HepG2 (cell line): ENCODE results near the gene NRIP2.

Source experiments
- CHD2 ChIP-seq: IDR thresholded peaks from 2 replicates; pipeline ENCODE4 v1.6.1; 2011; ENCODE audit warnings: low read depth, low read length, improper control_type of control experiment
- CTCF ChIP-seq: sonication (generic); formaldehyde crosslinking; IDR thresholded peaks from 2 replicates; pipeline ENCODE4 v1.5.0; 2020; ENCODE audit warnings: mild to moderate bottlenecking, missing genetic modification reagents, moderate library complexity
- HNRNPH1 ChIP-seq: fragments of 200-400 bp; formaldehyde crosslinking; optimal IDR thresholded peaks from 2 replicates; pipeline ENCODE3; 2017; ENCODE audit warnings: mild to moderate bottlenecking, low read depth, low read length
- MNT ChIP-seq: fragments of 450-650 bp; IDR thresholded peaks from 2 replicates; pipeline ENCODE4 v1.6.1; 2016
- POLR2A ChIP-seq, 2 experiments: IDR thresholded peaks; 2 replicates each; pipeline ENCODE4 v1.6.1; 2011; ENCODE audit warnings: low read depth in 2 of 2, low read length in 2 of 2, mild to moderate bottlenecking in 1 of 2, moderate library complexity in 1 of 2; ENCODE audit not compliant: insufficient read depth in 1 of 2
- SIX4 ChIP-seq: sonication (generic); formaldehyde crosslinking; IDR thresholded peaks from 2 replicates; pipeline ENCODE4 v1.4.0; 2020; ENCODE audit warnings: missing genetic modification reagents
- TBP ChIP-seq: sonication (generic); formaldehyde crosslinking; IDR thresholded peaks from 2 replicates; pipeline ENCODE4 v1.5.0; 2020; ENCODE audit warnings: missing genetic modification reagents
- TIGD3 ChIP-seq: sonication (generic); formaldehyde crosslinking; IDR thresholded peaks from 2 replicates; pipeline ENCODE4 v1.5.1; 2020; ENCODE audit warnings: mild to moderate bottlenecking, missing genetic modification reagents, borderline replicate concordance
- ZBTB43 ChIP-seq: sonication (generic); formaldehyde crosslinking; conservative IDR thresholded peaks from 2 replicates; pipeline ENCODE4 v1.4.0; 2020; ENCODE audit warnings: missing genetic modification reagents
- ZHX2 ChIP-seq, 2 experiments: sonication (generic) in 1 of 2; formaldehyde crosslinking in 1 of 2; IDR thresholded peaks; 2 replicates each; pipeline versions ENCODE4 v1.6.1 to v1.9.0; 2014 to 2022; ENCODE audit warnings: antibody characterized with exemption in 1 of 2, borderline replicate concordance in 1 of 2, inconsistent platforms in 1 of 2, low read depth in 1 of 2, missing genetic modification reagents in 1 of 2
- ZNF124 ChIP-seq: sonication (generic); formaldehyde crosslinking; IDR thresholded peaks from 2 replicates; pipeline ENCODE4 v1.4.0; 2020; ENCODE audit warnings: missing genetic modification reagents
- ZNF44 ChIP-seq: sonication (generic); formaldehyde crosslinking; IDR thresholded peaks from 2 replicates; pipeline ENCODE4 v1.5.1; 2020; ENCODE audit warnings: mild to moderate bottlenecking, missing genetic modification reagents
- ZNF576 ChIP-seq: sonication (generic); formaldehyde crosslinking; IDR thresholded peaks from 2 replicates; pipeline ENCODE4 v1.4.0; 2020; ENCODE audit warnings: mild to moderate bottlenecking, missing genetic modification reagents

- TF ChIP-seq CHD2 (no peak), TIGD3 (CRISPR knock-in tag) (no peak), ZNF124 (CRISPR knock-in tag) (no peak), CTCF (CRISPR knock-in tag) (no peak), SIX4 (CRISPR knock-in tag) (no peak), ZNF576 (CRISPR knock-in tag) (no peak), ZHX2 (IDR thresholded peaks at IDR 0.05; ENCODE audit: low read depth) (no peak), ZHX2 (CRISPR knock-in tag; IDR thresholded peaks at IDR 0.05; ENCODE audit: borderline replicate concordance) (no peak), HNRNPH1 (no peak), POLR2A (IDR thresholded peaks at IDR 0.05; ENCODE audit: insufficient read depth in 1 of 2, low read depth in 2 of 2, low read length in 2 of 2) (no peak), TBP (CRISPR knock-in tag) (no peak), ZBTB43 (CRISPR knock-in tag) (no peak), ZNF44 (CRISPR knock-in tag) (no peak), MNT (no peak)
Measured at GRCh38 chr12:2823483-2823882, 11.4 kb downstream of the NRIP2 start.
